Parathyroid adenoma (tissue), 2 donors: ENCODE data around the gene WNT10A.

Experiments
- H2AFZ ChIP-seq: fragments of 300-600 bp; sonication (generic); one replicate; pipeline ENCODE4 v1.7.0; 2017; ENCODE audit warnings: antibody characterized with exemption, mild to moderate bottlenecking
- H3K27ac ChIP-seq: fragments of 300-600 bp; sonication (generic); one replicate; pipeline ENCODE4 v1.7.0; 2017
- H3K27me3 ChIP-seq: fragments of 300-600 bp; sonication (generic); one replicate; pipeline ENCODE4 v1.7.0; 2017; ENCODE audit warnings: low read length; ENCODE audit not compliant: control insufficient read depth, insufficient read depth
- H3K36me3 ChIP-seq: fragments of 300-600 bp; sonication (generic); one replicate; pipeline ENCODE4 v1.7.0; 2017; ENCODE audit warnings: low read length; ENCODE audit not compliant: control insufficient read depth, insufficient read depth
- H3K4me1 ChIP-seq: fragments of 300-600 bp; sonication (generic); one replicate; pipeline ENCODE4 v1.7.0; 2017; ENCODE audit warnings: control low read depth
- H3K4me2 ChIP-seq: fragments of 300-600 bp; sonication (generic); one replicate; pipeline ENCODE4 v1.7.0; 2017; ENCODE audit warnings: low read length
- H3K4me3 ChIP-seq: fragments of 300-600 bp; sonication (generic); one replicate; pipeline ENCODE4 v1.7.0; 2017; ENCODE audit warnings: low read depth, low read length
- H3K79me2 ChIP-seq: fragments of 300-600 bp; sonication (generic); one replicate; pipeline ENCODE4 v1.7.0; 2017; ENCODE audit warnings: control low read depth
- H3K9ac ChIP-seq: fragments of 300-600 bp; sonication (generic); one replicate; pipeline ENCODE4 v1.7.0; 2017; ENCODE audit warnings: mild to moderate bottlenecking
- H3K9me3 ChIP-seq: fragments of 300-600 bp; sonication (generic); one replicate; pipeline ENCODE4 v1.7.0; 2017; ENCODE audit warnings: low read length; ENCODE audit not compliant: control insufficient read depth
- CTCF ChIP-seq: fragments of 300-600 bp; sonication (generic); IDR thresholded peaks from one replicate; pipeline ENCODE4 v1.7.0; 2017; ENCODE audit warnings: antibody characterized with exemption, mild to moderate bottlenecking
- donor health status: primary hyperparathyroidism.

Gene WNT10A

GRCh38 chr2:218880102-218880858, at the start of gene WNT10A:
WNT10A (plus strand) TSS chr2:218880852; CDS start chr2:218880996, 144 bp downstream.
- H3K9me3 ChIP-seq, result no peaks in the 10 kb centered on the region
- no peaks in the 10 kb centered on the region for H3K79me2 ChIP-seq
- H2AFZ ChIP-seq, result peak within 1 kb of the TSS; percentile 46
- no peaks in the 10 kb centered on the region for H3K36me3 ChIP-seq
- H3K27ac ChIP-seq, result no peak within 1 kb of the TSS
- H3K4me1 ChIP-seq, result peaks cover 7% of the 10 kb centered on the region
- peaks cover 13% of the 10 kb centered on the region for H3K27me3 ChIP-seq
- H3K4me2 ChIP-seq, result peak within 1 kb of the TSS; percentile 52
- peak within 1 kb of the TSS; percentile 39 for H3K4me3 ChIP-seq
- H3K9ac ChIP-seq, result no peak within 1 kb of the TSS
- no peak for TF ChIP-seq CTCF

GRCh38 chr2:218831378-218831990, 49.2 kb upstream of the WNT10A start, which contains the start of gene PRKAG3:
PRKAG3 (minus strand) TSS chr2:218831803.
- no peak within 1 kb of the TSS for H2AFZ ChIP-seq
- H3K79me2 ChIP-seq, result no peaks in the 10 kb centered on the region
- H3K4me3 ChIP-seq, result no peak within 1 kb of the TSS
- no peak for TF ChIP-seq CTCF
- H3K36me3 ChIP-seq, result no peaks in the 10 kb centered on the region
- no peaks in the 10 kb centered on the region for H3K27me3 ChIP-seq
- H3K4me1 ChIP-seq, result no peaks in the 10 kb centered on the region
- no peaks in the 10 kb centered on the region for H3K9me3 ChIP-seq
- H3K9ac ChIP-seq, result no peak within 1 kb of the TSS
- no peak within 1 kb of the TSS for H3K4me2 ChIP-seq
- no peak within 1 kb of the TSS for H3K27ac ChIP-seq

GRCh38 chr2:218832081-218832480, 48.6 kb upstream of the WNT10A start:
- H3K4me2 ChIP-seq, result no peak overlapping the region
- H3K9ac ChIP-seq, result no peak overlapping the region
- H3K4me1 ChIP-seq, result no peaks in the 10 kb centered on the region
- H3K4me3 ChIP-seq, result no peak overlapping the region
- no peaks in the 10 kb centered on the region for H3K9me3 ChIP-seq
- no peaks in the 10 kb centered on the region for H3K79me2 ChIP-seq
- H2AFZ ChIP-seq, result no peak overlapping the region
- no peak overlapping the region for H3K27ac ChIP-seq
- no peak for TF ChIP-seq CTCF
- no peaks in the 10 kb centered on the region for H3K36me3 ChIP-seq
- H3K27me3 ChIP-seq, result no peaks in the 10 kb centered on the region

- no peaks in the 10 kb centered on the region for H3K79me2 ChIP-seq
- no peak overlapping the region for H3K27ac ChIP-seq
- no peaks in the 10 kb centered on the region for H3K9me3 ChIP-seq
- no peak overlapping the region for H3K4me3 ChIP-seq
- H2AFZ ChIP-seq, result no peak overlapping the region
- no peaks in the 10 kb centered on the region for H3K36me3 ChIP-seq
- H3K4me2 ChIP-seq, result no peak overlapping the region
- TF ChIP-seq CTCF, result no peak
- H3K27me3 ChIP-seq, result no peaks in the 10 kb centered on the region
- H3K4me1 ChIP-seq, result no peaks in the 10 kb centered on the region
- no peak overlapping the region for H3K9ac ChIP-seq
Measured at GRCh38 chr2:218832520-218832919, 48.1 kb upstream of the WNT10A start.
